Fibroblast of lung (primary cell): Measurements from ENCODE around the gene KIF26B.

Experiments used
- CTCF ChIP-seq, 2 donors: IDR thresholded peaks in 1 of 2; conservative IDR thresholded peaks in 1 of 2; 1 replicate in 1 of 2; 2 replicates in 1 of 2; pipeline ENCODE4 v1.5.1; 2011 to 2012; ENCODE audit warnings: low read length in 2 of 2, control low read depth in 1 of 2, inconsistent platforms in 1 of 2, low read depth in 1 of 2, mild to moderate bottlenecking in 1 of 2
- EZH2 ChIP-seq: IDR thresholded peaks from 2 replicates; pipeline ENCODE4 v1.5.1; 2012; ENCODE audit warnings: low read length, control low read depth, mild to moderate bottlenecking; ENCODE audit errors: missing control alignments

- TF ChIP-seq EZH2 (no peak), CTCF (conservative IDR thresholded peaks at IDR 0.05 in 1 of 2, IDR thresholded peaks at IDR 0.05 in 1 of 2; ENCODE audit: low read depth in 1 of 2, low read length in 2 of 2) (no peak)
Observed at GRCh38 chr1:245129319-245130240, 25.2 kb upstream of the KIF26B start.
